ENCODE measurements around the gene XXYLT1. TPM values are rescaled to one million over a fixed set of nuclear protein-coding genes. Genes with fewer than 3 reads are reported as not detected.
"Not testable (repeated sequence)": the region's sequence is repeated elsewhere in the genome, so short reads cannot be mapped to it uniquely, and the experiment has no call there.

The XXYLT1 gene
- total RNA-seq, 1 donor from 2014 or later = 16.4 TPM

GRCh38 chr3:195094191-195094921 lies 176.6 kb downstream of the XXYLT1 start:
- no peak for DNase-seq (ENCODE audit: low read depth)
- H3K4me3 ChIP-seq (ENCODE audit: low read depth, low read length) = peak overlapping the region; percentile 7
- peak; percentile 19 for TF ChIP-seq CTCF (conservative IDR thresholded peaks at IDR 0.05; ENCODE audit: low read depth, low read length)

GRCh38 chr3:195093731-195094130 lies 177.2 kb downstream of the XXYLT1 start:
- TF ChIP-seq CTCF (conservative IDR thresholded peaks at IDR 0.05; ENCODE audit: low read depth, low read length) = no peak
- H3K4me3 ChIP-seq (ENCODE audit: low read depth, low read length) = peak overlapping the region; percentile 7

GRCh38 chr3:195087840-195088601 lies 182.9 kb downstream of the XXYLT1 start:
- peak overlapping the region; percentile 36 for H3K4me3 ChIP-seq (ENCODE audit: low read depth, low read length)
- DNase-seq (ENCODE audit: low read depth) = not testable (repeated sequence)

More at GRCh38 chr3:195093731-195094130, 177.2 kb downstream of the XXYLT1 start:
- no peak for DNase-seq (ENCODE audit: low read depth)

- no peak overlapping the region for H3K4me3 ChIP-seq (ENCODE audit: low read depth, low read length)
- TF ChIP-seq CTCF (conservative IDR thresholded peaks at IDR 0.05; ENCODE audit: low read depth, low read length) = no peak
- no peak for DNase-seq (ENCODE audit: low read depth)
These were observed 183.6 kb downstream of the XXYLT1 start for GRCh38 chr3:195087328-195087727.

GRCh38 chr3:195086885-195087284 lies 184.1 kb downstream of the XXYLT1 start:
- H3K4me3 ChIP-seq (ENCODE audit: low read depth, low read length) = no peak overlapping the region
- no peak for DNase-seq (ENCODE audit: low read depth)
- TF ChIP-seq CTCF (conservative IDR thresholded peaks at IDR 0.05; ENCODE audit: low read depth, low read length) = no peak

GRCh38 chr3:195086341-195086740 lies 184.6 kb downstream of the XXYLT1 start:
- H3K4me3 ChIP-seq (ENCODE audit: low read depth, low read length) = no peak overlapping the region
- no peak for TF ChIP-seq CTCF (conservative IDR thresholded peaks at IDR 0.05; ENCODE audit: low read depth, low read length)
- no peak for DNase-seq (ENCODE audit: low read depth)

GRCh38 chr3:195085356-195086130 lies 185.4 kb downstream of the XXYLT1 start:
- no peak for TF ChIP-seq CTCF (conservative IDR thresholded peaks at IDR 0.05; ENCODE audit: low read depth, low read length)
- no peak for DNase-seq (ENCODE audit: low read depth)
- no peak overlapping the region for H3K4me3 ChIP-seq (ENCODE audit: low read depth, low read length)

Data from epithelial cell of proximal tubule (primary cell).